ENCODE measurements around the gene KDM7A. TPM values are rescaled to one million over a fixed set of nuclear protein-coding genes. Genes with fewer than 3 reads are reported as not detected.
A peak's percentile ranks its signal among the peaks of the same experiment; 100 is the strongest.
"Not testable (repeated sequence)": the region's sequence is repeated elsewhere in the genome, so short reads cannot be mapped to it uniquely, and the experiment has no call there.

KDM7A gene
- 8.4 TPM for polyA plus RNA-seq (ENCODE audit: insufficient read length)

DNA sequence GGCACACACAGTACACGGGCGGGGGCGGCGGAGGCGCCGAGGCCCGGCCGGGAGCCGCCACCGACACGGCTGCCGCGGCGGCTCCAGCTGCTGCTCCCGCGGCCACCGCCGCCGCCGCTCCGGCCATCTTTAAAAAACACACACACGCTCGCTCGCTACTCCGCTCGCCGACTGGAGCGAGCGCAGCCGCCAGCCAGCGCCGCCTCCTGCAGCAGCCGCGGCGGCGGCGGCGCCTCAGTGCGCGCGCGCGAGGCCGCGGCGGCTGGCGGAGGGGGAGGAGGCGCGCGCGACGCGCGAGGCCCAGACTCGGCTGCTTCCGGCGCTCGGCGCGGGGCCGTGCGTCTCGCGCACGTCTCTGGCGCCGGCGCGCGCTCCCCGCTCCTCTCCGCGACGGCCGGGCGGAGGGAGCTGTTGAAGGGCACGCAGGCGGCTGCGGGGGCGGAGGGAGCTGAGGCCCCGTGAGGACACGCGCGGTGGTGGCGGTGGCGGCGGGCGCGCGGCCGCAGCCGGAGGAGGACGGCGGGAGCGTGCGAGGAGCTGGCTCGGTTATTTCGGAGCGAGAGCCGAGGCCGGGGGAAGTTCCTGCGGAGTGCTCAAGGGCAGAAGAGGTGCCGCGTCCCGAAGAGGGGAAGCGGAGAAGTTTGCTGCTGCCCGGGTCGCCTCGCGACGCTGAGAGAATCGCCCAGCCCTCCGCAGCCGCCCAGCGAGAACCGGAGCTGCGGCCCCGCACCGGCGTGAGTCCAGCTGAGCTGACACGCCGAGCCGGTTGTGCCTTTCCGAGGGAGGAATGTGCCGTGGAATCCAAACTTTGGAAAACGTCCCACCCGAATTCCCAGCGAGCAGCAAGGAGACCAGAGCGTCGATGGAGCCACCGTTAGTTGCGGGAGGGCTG is at the start of gene KDM7A:
Gene KDM7A (minus strand): TSS at position 173 of the 892 bp plus-strand sequence. CDS start 46 bp downstream, at position 127.
- peak; percentile 94 for DNase-seq (ENCODE audit: low read depth)

- no peak for DNase-seq (ENCODE audit: low read depth)
Measured at GRCh38 chr7:140225562-140226249, 48.9 kb upstream of the KDM7A start.

- no peak for DNase-seq (ENCODE audit: low read depth)
Measured at GRCh38 chr7:140223515-140224221, 46.9 kb upstream of the KDM7A start.

- DNase-seq (ENCODE audit: low read depth), result no peak
Measured at GRCh38 chr7:140222814-140223213, 46.0 kb upstream of the KDM7A start.

DNA sequence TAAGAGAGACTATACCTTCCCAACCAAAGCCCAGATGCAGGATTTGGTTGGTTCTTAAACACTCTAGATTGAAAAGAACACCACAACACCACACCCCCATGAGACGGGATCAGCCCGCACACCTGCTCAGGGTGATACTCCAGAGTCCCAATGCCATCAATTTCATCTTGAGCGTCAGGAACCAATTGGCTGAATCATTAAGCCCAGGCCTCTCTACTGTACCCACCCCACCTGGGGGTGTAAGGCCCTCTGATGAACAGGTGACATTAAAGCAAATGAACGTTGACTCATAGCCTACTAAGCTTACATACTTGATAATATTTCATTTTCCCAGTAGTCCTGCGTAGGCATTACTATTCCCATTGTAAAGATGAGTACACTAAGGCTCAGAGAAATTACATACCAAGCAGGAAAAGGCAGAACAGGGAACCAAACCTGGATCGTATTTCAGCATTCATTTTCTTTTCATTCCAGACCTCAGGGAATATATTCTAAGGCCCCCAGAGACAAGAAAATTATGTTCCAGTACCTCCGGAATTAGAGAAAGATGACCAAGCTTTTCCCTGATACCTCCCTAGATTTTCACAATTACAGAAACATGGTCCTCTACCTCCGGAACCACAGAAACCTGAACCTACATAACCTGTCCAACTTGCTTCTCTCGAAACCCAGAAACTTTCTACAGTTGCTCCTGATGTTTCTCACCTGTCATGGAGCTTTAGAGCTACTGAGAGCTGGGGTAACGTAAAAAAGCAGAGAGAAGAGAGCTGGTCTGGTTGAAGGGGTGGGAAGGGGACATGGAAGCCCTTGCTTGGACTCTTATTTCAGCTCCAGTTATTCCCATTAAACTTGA is 43.1 kb upstream of the KDM7A start:
- no peak for DNase-seq (ENCODE audit: low read depth)

DNA sequence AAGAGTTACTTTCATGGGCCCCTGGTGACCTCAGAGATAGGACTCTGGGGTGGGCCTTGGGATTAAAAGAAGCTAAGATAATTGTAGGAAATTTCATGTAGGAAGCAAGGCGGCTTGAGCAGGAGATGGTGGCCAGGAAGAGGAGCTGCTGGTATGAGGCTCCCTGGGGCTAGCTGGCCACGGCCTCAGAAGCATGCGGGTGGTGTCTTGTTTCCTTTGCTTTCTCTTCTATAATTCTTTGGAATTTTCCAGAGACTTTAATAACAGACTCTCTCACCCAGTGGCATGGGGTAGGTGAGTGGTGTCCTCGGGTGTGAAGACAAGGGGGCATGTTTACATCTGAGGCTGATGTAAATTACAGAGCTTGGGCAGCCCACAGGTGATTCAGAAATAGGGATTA is 41.9 kb upstream of the KDM7A start:
- DNase-seq (ENCODE audit: low read depth), result no peak

GRCh38 chr7:140217750-140218501 is 41.1 kb upstream of the KDM7A start:
- no peak for DNase-seq (ENCODE audit: low read depth)

DNA sequence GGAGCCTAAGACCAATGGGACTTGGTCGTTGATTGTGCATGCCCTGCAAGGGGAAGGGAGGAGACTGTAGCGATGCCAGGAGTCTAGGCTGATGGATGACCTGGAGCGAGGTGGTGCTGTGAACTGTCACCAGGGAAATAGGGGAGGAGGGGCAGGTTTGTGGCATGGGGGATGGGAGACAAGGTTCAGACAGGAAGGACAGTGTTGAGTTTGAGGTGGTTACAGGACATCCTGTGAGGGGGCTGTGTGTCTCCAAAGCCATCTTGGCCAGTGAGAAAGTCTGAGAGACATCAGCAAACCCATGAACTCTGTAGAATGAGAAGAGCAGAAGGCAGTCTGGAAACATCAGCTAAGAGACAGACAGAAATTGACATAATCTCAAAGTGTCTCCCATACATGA is 38.5 kb upstream of the KDM7A start:
- no peak for DNase-seq (ENCODE audit: low read depth)

DNA sequence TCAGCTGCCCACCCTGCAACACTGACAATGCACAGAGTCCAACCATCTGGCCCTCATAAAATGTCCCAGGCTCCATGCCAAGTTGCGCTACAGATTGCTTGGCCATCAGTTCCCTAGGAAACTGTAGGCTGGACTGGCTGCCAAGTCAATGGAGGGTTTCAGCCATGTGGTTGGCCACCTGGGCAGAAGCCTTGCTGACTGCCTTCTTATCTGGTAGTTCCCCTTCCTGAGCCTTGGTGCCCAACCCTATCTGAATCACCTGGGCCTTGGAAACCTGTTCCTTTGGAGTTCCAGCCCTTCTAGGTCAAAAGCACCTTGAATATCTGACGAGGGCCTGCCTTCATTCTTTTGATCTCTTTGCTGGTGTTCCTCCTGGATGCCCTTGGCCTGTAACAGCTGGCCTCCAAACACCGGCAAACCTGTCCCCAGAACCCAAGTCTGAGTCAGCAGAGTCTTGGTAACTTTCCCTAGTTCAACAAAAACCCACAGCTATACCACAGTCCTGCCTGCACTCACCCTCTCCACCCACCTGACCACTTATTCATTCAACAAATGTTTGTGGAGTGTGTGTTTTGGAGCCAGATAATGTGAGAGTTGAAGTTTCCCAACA is 37.4 kb upstream of the KDM7A start:
- DNase-seq (ENCODE audit: low read depth), result no peak

DNA sequence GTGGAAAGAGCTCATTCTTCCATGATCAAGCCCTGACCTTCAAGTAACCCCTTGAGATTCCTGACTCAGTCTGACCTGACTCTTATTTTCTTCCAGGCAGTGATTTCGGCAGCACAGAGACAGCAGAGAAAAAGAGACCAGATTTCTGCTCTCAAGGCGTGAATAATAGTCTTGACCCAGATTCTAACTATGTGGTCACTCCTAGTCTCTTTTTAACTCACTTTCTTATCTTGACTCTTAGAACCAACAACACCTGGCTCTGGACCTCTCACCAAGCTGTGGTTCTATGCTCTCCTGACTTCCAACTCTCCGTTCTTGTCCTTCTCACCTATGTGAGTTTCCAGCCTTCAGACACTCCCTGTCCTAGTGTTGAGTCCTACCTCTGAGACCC is 36.9 kb upstream of the KDM7A start:
- no peak for DNase-seq (ENCODE audit: low read depth)

DNA sequence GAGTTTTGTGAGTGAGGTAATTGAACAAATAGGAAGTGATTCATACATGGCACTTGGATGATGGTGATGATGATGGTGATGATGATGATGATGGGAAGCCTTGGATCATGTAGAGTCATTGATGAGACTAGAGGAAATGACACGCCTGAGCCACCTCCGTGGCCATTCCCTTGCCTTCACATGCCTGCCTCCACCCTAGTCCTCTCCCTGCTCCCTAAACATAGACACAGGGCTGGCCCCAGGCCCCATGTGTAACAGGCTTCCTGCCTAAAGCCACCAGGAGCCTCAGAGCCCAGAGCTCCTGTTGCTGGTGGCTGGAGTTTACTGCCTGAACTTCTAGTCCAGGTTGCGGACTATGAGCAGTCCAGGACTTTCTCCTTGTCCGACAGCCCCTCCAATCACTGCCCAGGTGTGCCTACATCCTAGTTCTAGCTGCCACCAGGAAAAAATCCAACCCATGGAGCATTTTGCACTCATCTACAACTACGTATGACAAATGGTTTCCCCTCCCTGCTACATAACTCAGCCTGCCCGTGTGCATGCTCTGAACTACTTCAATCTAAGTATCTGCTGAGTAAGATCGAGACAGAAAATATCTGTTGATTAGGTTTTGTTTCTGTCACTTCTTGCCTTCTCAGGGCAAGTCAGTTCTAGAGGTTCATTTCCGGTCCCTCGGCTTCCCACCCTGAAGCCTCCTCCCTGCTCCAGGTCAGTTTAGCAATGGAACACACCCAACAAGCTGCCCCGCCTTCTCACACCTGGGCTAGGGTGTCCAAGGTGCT is 35.5 kb upstream of the KDM7A start:
- DNase-seq (ENCODE audit: low read depth), result no peak

GRCh38 chr7:140211698-140212097 is 34.9 kb upstream of the KDM7A start:
- no peak for DNase-seq (ENCODE audit: low read depth)

DNA sequence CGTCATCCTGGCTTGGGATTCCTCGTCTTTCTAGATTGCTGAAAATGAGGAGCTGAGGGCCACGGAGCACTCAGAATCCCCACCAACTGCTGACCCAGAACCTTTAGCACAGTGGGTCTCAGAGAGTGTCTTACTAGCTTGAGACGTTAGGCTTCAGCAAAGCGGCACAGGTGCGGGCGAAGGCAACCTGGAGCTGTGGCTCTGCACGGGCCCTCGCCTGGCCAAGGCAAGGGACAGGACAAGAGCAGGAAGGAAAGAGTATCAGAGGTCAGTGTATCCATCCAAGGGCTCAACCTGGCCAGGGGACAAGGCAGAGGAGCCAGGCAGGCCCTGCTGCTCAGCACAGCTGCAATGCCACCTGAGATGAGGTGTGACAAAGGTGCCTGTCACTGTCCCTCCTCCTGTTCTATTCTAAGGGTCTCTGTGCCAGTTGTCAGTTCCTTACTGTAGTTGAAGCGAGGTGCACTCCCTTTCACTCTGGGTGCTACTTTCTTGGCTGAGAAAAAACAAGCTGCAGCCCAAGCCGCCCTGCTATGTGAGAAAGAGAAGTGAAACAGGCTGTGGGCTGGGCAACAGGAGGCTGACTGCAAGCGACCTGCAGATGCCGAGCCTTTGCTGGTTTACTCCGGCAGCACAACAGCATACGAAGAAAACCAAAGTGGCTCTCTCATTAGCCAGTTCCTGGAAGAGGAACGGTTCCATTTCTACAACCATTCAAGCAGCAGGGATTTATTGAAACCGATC is 33.3 kb upstream of the KDM7A start:
- no peak for DNase-seq (ENCODE audit: low read depth)

DNA sequence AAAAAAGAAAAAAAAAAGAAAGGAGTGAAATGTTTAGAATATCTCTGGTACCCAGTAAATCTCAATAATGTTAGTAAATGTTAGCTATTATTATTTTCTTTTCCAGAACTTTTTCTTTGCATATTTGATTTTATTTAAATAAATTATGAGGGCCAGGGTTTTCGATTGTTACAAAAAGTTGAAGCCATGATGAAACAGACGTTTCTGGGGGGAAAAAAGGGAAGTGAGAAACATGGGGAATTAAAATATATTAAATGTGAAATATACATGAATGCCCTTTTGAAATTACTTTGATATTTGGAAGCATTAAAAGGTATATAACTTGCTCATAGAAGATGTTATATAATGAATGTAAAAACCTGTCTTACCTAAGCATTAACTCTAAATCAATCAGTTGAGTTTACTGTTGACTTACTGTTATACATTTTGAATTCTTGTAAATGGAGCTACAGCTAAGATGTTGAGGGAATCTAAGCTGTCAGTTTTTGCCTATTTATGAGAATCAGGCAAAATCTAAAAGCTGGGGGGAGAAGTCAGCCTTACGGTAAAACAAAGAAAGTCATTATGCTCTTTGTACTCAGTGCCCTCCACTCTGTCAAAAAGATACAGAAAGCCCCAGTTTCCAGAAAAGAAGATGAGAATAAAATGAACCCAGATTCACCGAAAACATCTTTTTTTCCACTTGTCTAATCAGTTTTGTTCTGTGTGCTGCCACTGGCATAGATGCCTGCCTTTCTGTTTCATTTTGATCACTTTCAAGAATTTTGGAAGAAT is 30.0 kb upstream of the KDM7A start:
- DNase-seq (ENCODE audit: low read depth), result no peak

DNA sequence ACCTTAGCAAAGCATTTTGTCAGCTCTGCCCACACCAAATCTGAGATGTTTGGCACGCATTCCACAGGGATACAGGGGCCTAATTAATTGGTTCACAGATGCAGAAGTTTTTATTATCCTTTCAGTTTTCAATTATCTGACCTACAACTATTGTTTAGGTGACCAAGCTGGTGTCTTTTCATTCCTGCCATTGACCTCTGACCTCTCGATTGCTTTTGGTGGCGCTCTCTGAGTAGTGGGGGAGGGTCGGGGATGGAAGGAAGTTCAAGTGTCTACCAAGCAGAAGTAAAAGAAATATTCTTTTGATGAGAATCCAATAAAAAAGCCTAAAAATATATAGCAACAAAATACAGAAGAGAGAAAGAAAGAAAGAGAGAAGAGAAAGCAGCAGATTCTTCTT is 28.8 kb upstream of the KDM7A start:
- no peak for DNase-seq (ENCODE audit: low read depth)

DNA sequence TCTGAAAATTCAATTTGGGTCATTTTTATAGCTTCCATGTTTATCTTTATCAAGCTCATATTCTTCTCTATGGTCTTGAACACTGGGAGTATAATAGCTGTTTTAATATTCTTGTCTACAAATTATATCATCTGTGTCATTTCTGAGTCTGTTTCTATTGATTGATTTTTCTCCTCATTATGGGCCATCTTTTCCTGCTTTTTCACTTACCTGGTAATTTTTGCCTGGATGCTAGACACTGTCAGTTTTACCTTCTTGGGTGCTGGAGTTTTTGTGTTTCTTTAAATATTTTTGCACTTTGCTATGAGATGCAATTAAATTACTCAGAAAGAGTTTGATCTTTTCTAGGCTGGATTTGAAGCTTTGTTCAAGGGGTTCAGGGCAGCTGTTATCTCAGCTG is 26.8 kb upstream of the KDM7A start:
- DNase-seq (ENCODE audit: low read depth), result no peak

DNA sequence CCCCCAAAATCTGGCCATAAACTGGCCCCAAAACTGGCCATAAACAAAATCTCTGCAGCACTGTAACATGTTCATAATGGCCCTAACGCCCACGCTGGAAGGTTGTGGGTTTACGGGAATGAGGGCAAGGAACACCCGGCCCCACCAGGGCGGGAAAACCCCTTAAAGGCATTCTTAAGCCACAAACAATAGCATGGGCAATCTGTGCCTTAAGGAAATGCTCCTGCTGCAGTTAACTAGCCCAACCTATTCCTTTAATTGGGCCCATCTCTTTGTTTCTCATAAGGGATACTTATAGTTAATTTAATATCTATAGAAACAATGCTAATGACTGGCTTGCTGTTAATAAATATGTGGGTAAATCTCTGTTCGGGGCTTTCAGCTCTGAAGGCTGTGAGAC is 26.2 kb upstream of the KDM7A start:
- DNase-seq (ENCODE audit: low read depth), result not testable (repeated sequence)

DNA sequence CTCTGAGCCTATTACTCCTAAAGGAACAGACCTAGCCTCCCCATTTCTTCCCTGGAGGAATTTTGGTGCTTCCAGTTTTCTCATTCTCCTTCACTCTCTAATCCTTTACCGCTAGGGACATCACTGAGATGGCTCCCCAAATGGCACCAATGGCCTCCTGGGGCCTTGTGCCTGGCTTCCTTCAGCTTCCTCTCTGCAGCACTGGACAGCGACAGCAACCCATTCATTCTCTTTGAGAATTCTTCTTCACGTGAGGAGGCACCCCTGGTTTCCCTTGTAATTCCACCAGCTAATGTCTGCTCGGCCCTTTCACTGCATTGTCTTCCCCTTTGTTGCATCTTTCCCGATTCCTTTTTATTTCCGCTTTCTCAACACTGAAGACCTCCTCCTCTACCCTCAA is 24.6 kb upstream of the KDM7A start:
- DNase-seq (ENCODE audit: low read depth), result no peak

All from forelimb muscle (tissue), 1 donor.